Esophagus squamous epithelium (tissue), 5 donors: ENCODE measurements around the gene FAR1. TPM values are rescaled to one million over a fixed set of nuclear protein-coding genes. Genes with fewer than 3 reads are reported as not detected.

Experiments
- DNase-seq: peaks from one replicate; lab custom pipeline; 2025; lab: John Stamatoyannopoulos, UW
- H3K27ac ChIP-seq, 4 donors: fragments of 200-600 bp; sonication (generic); one replicate each; pipeline ENCODE4 v1.5.1; 2016 to 2019; ENCODE audit warnings: mild to moderate bottlenecking in 1 of 4
- H3K27me3 ChIP-seq, 4 donors: fragments of 200-600 bp; sonication (generic); 1 replicate in 3 of 4; 2 replicates in 1 of 4; pipeline versions ENCODE4 v1.5.1 to v1.6.0; 2017 to 2021; ENCODE audit warnings: antibody characterized with exemption in 1 of 4
- H3K36me3 ChIP-seq, 3 donors: fragments of 200-600 bp; sonication (generic); one replicate each; pipeline ENCODE4 v1.5.1; 2016 to 2019
- H3K4me1 ChIP-seq, 3 donors: fragments of 200-600 bp; sonication (generic); one replicate each; pipeline ENCODE4 v1.5.1; 2017 to 2019
- H3K4me3 ChIP-seq, 4 donors: fragments of 200-600 bp; sonication (generic); 1 replicate in 3 of 4; 2 replicates in 1 of 4; pipeline ENCODE4 v1.5.1; 2016 to 2019; ENCODE audit warnings: mild to moderate bottlenecking in 2 of 4, moderate library complexity in 1 of 4
- H3K9me3 ChIP-seq, 3 donors: fragments of 200-600 bp; sonication (generic); one replicate each; pipeline ENCODE4 v1.5.1; 2016 to 2019
- POLR2A ChIP-seq, 4 donors: fragments of 450-650 bp; IDR thresholded peaks; one replicate each; pipeline ENCODE4 v1.6.1; 2017; ENCODE audit warnings: antibody characterized with exemption in 4 of 4, mild to moderate bottlenecking in 4 of 4, moderate library complexity in 3 of 4
- WGBS, 2 donors: methylation state at CpG; one replicate each; pipeline ENCODE4 v1.1.5; 2018; 5-methylcytosine and 5-hydroxymethylcytosine counted together
- intact Hi-C: fragments of 100-400 bp; cut with DNase I; formaldehyde crosslinking; loops from one replicate; pipeline ENCODE4 v1.15.0; 2022
- total RNA-seq, 4 donors: library from RNA; depleted of rRNA; stranded (reverse); fragments of >200 nt; gene quantifications; one replicate each; pipeline ENCODE4 v1.1.0, GENCODE V29; 2016
- TF ChIP-seq, protein P1 (sequence below), 6 experiments: fragments of 450-650 bp in 4 of 6; fragments of 200-600 bp in 2 of 6; sonication (generic) in 2 of 6; IDR thresholded peaks; one replicate each; pipeline ENCODE4 v1.5.1; 2016 to 2019; ENCODE audit warnings: antibody characterized with exemption in 6 of 6, mild to moderate bottlenecking in 4 of 6, moderate library complexity in 4 of 6
- donor health status: DM: yes; HTN: yes; CAD: no.

The FAR1 gene
- total RNA-seq, 4 donors from 2014 or later, result 78.2 to 135 (median 98.6) TPM

DNA sequence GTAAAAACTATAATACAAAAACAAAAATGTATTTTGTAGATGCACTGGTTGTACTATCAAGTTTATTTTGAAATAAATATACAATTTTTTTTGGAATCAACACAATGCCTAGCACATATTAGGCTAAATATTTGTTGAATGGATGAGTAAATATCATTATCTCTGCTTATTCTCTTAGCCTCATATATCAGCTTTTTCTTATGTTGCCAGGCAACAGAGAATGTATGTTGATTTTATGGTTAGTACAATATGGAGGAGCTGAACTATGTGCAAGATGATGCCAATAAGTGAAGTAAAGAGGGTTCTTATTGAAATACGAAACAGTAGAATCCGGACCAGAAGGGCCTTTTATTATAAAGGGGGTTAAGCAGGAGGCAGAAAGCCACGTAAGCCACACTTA lies 94.9 kb downstream of the FAR1 start:
- no peak for DNase-seq
- WGBS, 2 donors, result 63 to 76% methylated on average over 3 of the region's 3 CpGs
- no peaks in the 10 kb centered on the region for H3K9me3 ChIP-seq
- no peaks in the 10 kb centered on the region for H3K4me1 ChIP-seq
- intact Hi-C loops, result no loop called here
- TF ChIP-seq POLR2A (IDR thresholded peaks at IDR 0.05), result no peak
- TF ChIP-seq, protein P1, sequence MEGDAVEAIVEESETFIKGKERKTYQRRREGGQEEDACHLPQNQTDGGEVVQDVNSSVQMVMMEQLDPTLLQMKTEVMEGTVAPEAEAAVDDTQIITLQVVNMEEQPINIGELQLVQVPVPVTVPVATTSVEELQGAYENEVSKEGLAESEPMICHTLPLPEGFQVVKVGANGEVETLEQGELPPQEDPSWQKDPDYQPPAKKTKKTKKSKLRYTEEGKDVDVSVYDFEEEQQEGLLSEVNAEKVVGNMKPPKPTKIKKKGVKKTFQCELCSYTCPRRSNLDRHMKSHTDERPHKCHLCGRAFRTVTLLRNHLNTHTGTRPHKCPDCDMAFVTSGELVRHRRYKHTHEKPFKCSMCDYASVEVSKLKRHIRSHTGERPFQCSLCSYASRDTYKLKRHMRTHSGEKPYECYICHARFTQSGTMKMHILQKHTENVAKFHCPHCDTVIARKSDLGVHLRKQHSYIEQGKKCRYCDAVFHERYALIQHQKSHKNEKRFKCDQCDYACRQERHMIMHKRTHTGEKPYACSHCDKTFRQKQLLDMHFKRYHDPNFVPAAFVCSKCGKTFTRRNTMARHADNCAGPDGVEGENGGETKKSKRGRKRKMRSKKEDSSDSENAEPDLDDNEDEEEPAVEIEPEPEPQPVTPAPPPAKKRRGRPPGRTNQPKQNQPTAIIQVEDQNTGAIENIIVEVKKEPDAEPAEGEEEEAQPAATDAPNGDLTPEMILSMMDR (IDR thresholded peaks at IDR 0.05), result no peak
- no peaks in the 10 kb centered on the region for H3K27me3 ChIP-seq
- no peak overlapping the region for H3K27ac ChIP-seq
- H3K36me3 ChIP-seq, result no peaks in the 10 kb centered on the region
- H3K4me3 ChIP-seq, result no peak overlapping the region

DNA sequence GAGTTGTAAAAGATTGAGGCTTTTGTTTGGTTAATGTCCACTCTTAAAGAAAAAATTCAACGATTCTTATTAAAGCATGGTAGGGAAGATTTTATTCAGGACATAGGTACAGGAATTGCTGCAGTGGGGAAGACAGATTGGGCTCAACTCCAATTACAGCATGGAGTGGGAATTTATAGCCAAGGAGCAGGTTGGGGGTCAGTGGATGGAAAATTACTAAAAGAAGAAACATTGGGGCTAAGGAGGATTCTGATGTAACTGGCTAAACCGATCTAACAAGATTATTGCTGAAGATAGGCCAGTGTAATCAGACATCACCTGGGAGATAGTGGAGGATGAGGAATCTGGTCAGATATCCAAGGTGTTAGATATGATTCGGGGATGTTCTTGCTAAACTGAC lies 97.4 kb downstream of the FAR1 start:
- no peaks in the 10 kb centered on the region for H3K27me3 ChIP-seq
- TF ChIP-seq POLR2A (IDR thresholded peaks at IDR 0.05), result no peak
- TF ChIP-seq, protein P1 (IDR thresholded peaks at IDR 0.05), result no peak
- no peak for DNase-seq
- H3K4me1 ChIP-seq, result no peaks in the 10 kb centered on the region
- WGBS, 2 donors, result 69 to 91% methylated on average over 3 of the region's 3 CpGs
- intact Hi-C loops, result no loop called here
- no peaks in the 10 kb centered on the region for H3K9me3 ChIP-seq
- no peaks in the 10 kb centered on the region for H3K36me3 ChIP-seq
- H3K4me3 ChIP-seq, result no peak overlapping the region
- H3K27ac ChIP-seq, result no peak overlapping the region

DNA sequence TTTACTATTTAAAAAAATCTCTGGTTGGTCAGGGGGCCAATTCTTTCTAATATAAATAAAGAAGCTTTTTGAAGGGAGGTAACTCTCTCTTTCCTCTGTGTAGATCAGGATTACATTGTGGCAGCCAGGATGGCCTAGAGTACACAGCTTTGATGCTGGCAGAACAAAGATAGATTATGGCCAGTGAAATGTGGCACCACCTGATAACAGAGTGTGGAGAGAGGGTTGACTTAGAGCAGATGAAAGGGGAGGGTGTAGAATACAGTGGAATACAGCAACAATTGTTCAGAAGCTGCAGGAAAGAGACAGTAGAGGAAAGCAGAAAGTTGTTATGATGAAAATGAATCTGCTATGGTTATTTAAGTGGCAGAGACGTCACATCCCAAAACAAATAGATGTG lies 99.0 kb downstream of the FAR1 start:
- H3K4me1 ChIP-seq, result no peaks in the 10 kb centered on the region
- no peak for DNase-seq
- 54 to 57% methylated on average over 1 of the region's 1 CpG for WGBS, 2 donors
- H3K27me3 ChIP-seq, result no peaks in the 10 kb centered on the region
- intact Hi-C loops, result no loop called here
- H3K9me3 ChIP-seq, result no peaks in the 10 kb centered on the region
- no peak overlapping the region for H3K4me3 ChIP-seq
- H3K27ac ChIP-seq, result no peak overlapping the region
- TF ChIP-seq POLR2A (IDR thresholded peaks at IDR 0.05), result no peak
- TF ChIP-seq, protein P1 (IDR thresholded peaks at IDR 0.05), result no peak
- H3K36me3 ChIP-seq, result no peaks in the 10 kb centered on the region

DNA sequence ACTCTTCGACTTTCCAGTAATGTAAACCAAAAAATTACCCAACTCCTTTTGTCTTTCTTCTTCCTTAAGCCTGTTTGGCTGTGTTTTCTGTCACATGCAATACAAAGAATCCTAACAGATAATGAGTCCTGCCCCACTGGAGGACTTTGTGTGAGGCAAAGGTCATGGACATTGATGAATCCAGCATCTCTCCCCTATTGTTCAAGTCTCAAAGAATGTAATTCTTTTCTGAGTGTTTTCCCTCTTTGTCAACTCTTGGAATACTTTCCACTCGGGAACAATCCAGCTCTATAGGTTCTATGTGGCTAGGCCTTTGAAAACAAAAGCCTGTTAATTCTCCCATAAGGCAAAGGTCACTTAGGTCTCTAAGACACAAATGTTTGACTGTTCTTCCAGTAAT lies 100.7 kb downstream of the FAR1 start:
- Histone ChIP-seq H3K4me3 (no peak overlapping the region), H3K27me3 (no peaks in the 10 kb centered on the region), H3K4me1 (no peaks in the 10 kb centered on the region), H3K36me3 (no peaks in the 10 kb centered on the region), H3K9me3 (no peaks in the 10 kb centered on the region), H3K27ac (no peak overlapping the region)
- 45 to 51% methylated on average over 2 of the region's 2 CpGs for WGBS, 2 donors
- intact Hi-C loops, result no loop called here
- no peak for DNase-seq
- TF ChIP-seq, protein P1 (IDR thresholded peaks at IDR 0.05), result no peak
- no peak for TF ChIP-seq POLR2A (IDR thresholded peaks at IDR 0.05)

DNA sequence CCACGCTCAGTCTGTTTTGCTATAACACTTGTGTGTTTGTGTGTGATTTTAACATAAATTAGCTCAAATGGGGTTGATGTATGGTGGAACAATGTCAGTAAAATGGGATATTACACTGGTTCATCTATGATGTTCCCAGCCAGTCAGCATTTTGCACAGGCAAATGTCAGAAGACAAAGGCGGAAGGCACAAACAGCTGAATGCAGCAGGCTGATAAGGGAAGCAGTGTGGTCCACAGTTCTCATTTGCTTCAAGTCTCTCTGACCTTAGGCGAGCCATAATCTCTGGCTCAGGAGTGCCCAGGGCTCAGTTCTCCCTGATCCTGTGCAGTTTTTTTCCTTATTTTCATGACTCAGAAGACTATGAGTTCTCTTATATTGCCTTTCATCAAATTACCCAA lies 102.7 kb downstream of the FAR1 start:
- intact Hi-C loops, result loop anchor here (10.0 kb wide), 1 partner anchor 474 kb away; no protein-coding TSS in a partner anchor
- Histone ChIP-seq H3K27me3 (peaks cover 0 to 2% (median 0%) of the 10 kb centered on the region in 4 donors), H3K4me1 (no peaks in the 10 kb centered on the region), H3K4me3 (no peak overlapping the region), H3K9me3 (no peaks in the 10 kb centered on the region), H3K27ac (no peak overlapping the region), H3K36me3 (no peaks in the 10 kb centered on the region)
- TF ChIP-seq POLR2A (IDR thresholded peaks at IDR 0.05), result no peak
- TF ChIP-seq, protein P1 (IDR thresholded peaks at IDR 0.05), result no peak
- DNase-seq, result no peak
- WGBS, 2 donors, result 88% methylated on average over 3 of the region's 3 CpGs
